Ishikawa (cell line): ENCODE results near the gene RABGAP1.

ENCODE experiments used
- CEBPB ChIP-seq: IDR thresholded peaks from 2 replicates; pipeline ENCODE4 v1.6.1; 2012
- CREB1 ChIP-seq: IDR thresholded peaks from 2 replicates; pipeline ENCODE4 v1.6.1; 2012; ENCODE audit warnings: low read depth
- EGR1 ChIP-seq: IDR thresholded peaks from 2 replicates; pipeline ENCODE4 v1.6.1; 2012
- EP300 ChIP-seq: IDR thresholded peaks from 2 replicates; pipeline ENCODE4 v1.6.1; 2012; ENCODE audit warnings: borderline replicate concordance
- FOXM1 ChIP-seq: IDR thresholded peaks from 2 replicates; pipeline ENCODE4 v1.6.1; 2012; ENCODE audit warnings: low read depth, borderline replicate concordance
- MAX ChIP-seq: IDR thresholded peaks from 2 replicates; pipeline ENCODE4 v1.6.1; 2012
- NFIC ChIP-seq: IDR thresholded peaks from 2 replicates; pipeline ENCODE4 v1.6.1; 2012
- RAD21 ChIP-seq: IDR thresholded peaks from 2 replicates; pipeline ENCODE4 v1.6.1; 2012; ENCODE audit warnings: low read depth
- REST ChIP-seq: IDR thresholded peaks from 2 replicates; pipeline ENCODE4 v1.6.1; 2012; ENCODE audit warnings: low read depth, mild to moderate bottlenecking
- TAF1 ChIP-seq: IDR thresholded peaks from 2 replicates; pipeline ENCODE4 v1.6.1; 2012; ENCODE audit warnings: low read depth, mild to moderate bottlenecking
- TCF12 ChIP-seq: IDR thresholded peaks from 2 replicates; pipeline ENCODE4 v1.6.1; 2012; ENCODE audit warnings: low read depth
- TEAD4 ChIP-seq: IDR thresholded peaks from 2 replicates; pipeline ENCODE4 v1.6.1; 2012
- USF1 ChIP-seq: IDR thresholded peaks from 2 replicates; pipeline ENCODE4 v1.6.1; 2012
- YY1 ChIP-seq: IDR thresholded peaks from 2 replicates; pipeline ENCODE4 v1.6.1; 2012; ENCODE audit warnings: low read depth
- ZBTB7A ChIP-seq: IDR thresholded peaks from 2 replicates; pipeline ENCODE4 v1.6.1; 2012; ENCODE audit warnings: low read depth

Gene RABGAP1

GRCh38 chr9:123107639-123108285 is 166.9 kb downstream of the RABGAP1 start:
- no peak for TF ChIP-seq EP300
- TF ChIP-seq YY1 = no peak
- TF ChIP-seq TEAD4 = no peak
- TF ChIP-seq TCF12 = no peak
- TF ChIP-seq CREB1 = no peak
- no peak for TF ChIP-seq MAX
- no peak for TF ChIP-seq REST
- TF ChIP-seq CEBPB = no peak
- TF ChIP-seq RAD21 = no peak
- TF ChIP-seq FOXM1 = no peak
- no peak for TF ChIP-seq ZBTB7A
- no peak for TF ChIP-seq USF1
- TF ChIP-seq TAF1 = no peak
- no peak for TF ChIP-seq EGR1
- TF ChIP-seq NFIC = no peak

- TF ChIP-seq EP300 (no peak), ZBTB7A (no peak), TEAD4 (no peak), RAD21 (no peak), YY1 (no peak), REST (no peak), EGR1 (no peak)
Measured at GRCh38 chr9:123108976-123109375, 168.2 kb downstream of the RABGAP1 start.

GRCh38 chr9:123109540-123110279 is 168.9 kb downstream of the RABGAP1 start:
- TF ChIP-seq MAX (no peak), REST (no peak), CREB1 (no peak), RAD21 (no peak), TEAD4 (no peak), TAF1 (no peak), EGR1 (no peak), EP300 (no peak), YY1 (no peak), NFIC (no peak), FOXM1 (no peak), USF1 (no peak), ZBTB7A (no peak), TCF12 (no peak), CEBPB (no peak)

- TF ChIP-seq EP300 = no peak
- no peak for TF ChIP-seq MAX
- no peak for TF ChIP-seq FOXM1
- no peak for TF ChIP-seq TCF12
Measured at GRCh38 chr9:123111427-123112014, 170.7 kb downstream of the RABGAP1 start.
